HepG2 (cell line): Measurements from ENCODE around the gene BBC3. TPM values are rescaled to one million over a fixed set of nuclear protein-coding genes. Genes with fewer than 3 reads are reported as not detected.

Experiments used
- ARID4A ChIP-seq: sonication (generic); formaldehyde crosslinking; IDR thresholded peaks from 2 replicates; pipeline ENCODE4 v1.5.0; 2020; ENCODE audit warnings: mild to moderate bottlenecking, missing genetic modification reagents, borderline replicate concordance
- CEBPZ ChIP-seq: IDR thresholded peaks from 2 replicates; pipeline ENCODE4 v1.6.1; 2012; ENCODE audit warnings: low read length, improper control_type of control experiment
- E2F5 ChIP-seq: sonication (generic); formaldehyde crosslinking; conservative IDR thresholded peaks from 2 replicates; pipeline ENCODE4 v1.4.0; 2020; ENCODE audit warnings: missing genetic modification reagents
- FIP1L1 ChIP-seq: fragments of 200-400 bp; formaldehyde crosslinking; IDR thresholded peaks from 2 replicates; pipeline ENCODE4 v1.6.1; 2018; ENCODE audit warnings: low read depth, mild to moderate bottlenecking, low read length, moderate library complexity, borderline replicate concordance; ENCODE audit not compliant: insufficient read depth
- GFI1 ChIP-seq: sonication (generic); formaldehyde crosslinking; IDR thresholded peaks from 2 replicates; pipeline ENCODE4 v1.5.0; 2020; ENCODE audit warnings: missing genetic modification reagents, mild to moderate bottlenecking, borderline replicate concordance
- KDM1A ChIP-seq: IDR thresholded peaks from 2 replicates; pipeline ENCODE4 v1.6.1; 2016; ENCODE audit warnings: missing compliant biosample characterization
- MZF1 ChIP-seq: sonication (generic); formaldehyde crosslinking; IDR thresholded peaks from 2 replicates; pipeline ENCODE4 v1.8.1; 2023; ENCODE audit warnings: mild to moderate bottlenecking, missing genetic modification reagents, borderline replicate concordance
- PBX2 ChIP-seq: IDR thresholded peaks from 2 replicates; pipeline ENCODE4 v1.6.1; 2016; ENCODE audit warnings: control low read depth
- RFX3 ChIP-seq: IDR thresholded peaks from 2 replicates; pipeline ENCODE4 v1.6.1; 2016; ENCODE audit warnings: missing biosample characterization, missing genetic modification reagents
- ZBTB43 ChIP-seq: sonication (generic); formaldehyde crosslinking; conservative IDR thresholded peaks from 2 replicates; pipeline ENCODE4 v1.4.0; 2020; ENCODE audit warnings: missing genetic modification reagents
- ZNF136 ChIP-seq: sonication (generic); formaldehyde crosslinking; IDR thresholded peaks from 2 replicates; pipeline ENCODE4 v1.8.1; 2022; ENCODE audit warnings: low read depth, mild to moderate bottlenecking, moderate library complexity, missing genetic modification reagents
- ZNF260 ChIP-seq: sonication (generic); formaldehyde crosslinking; IDR thresholded peaks from 2 replicates; pipeline ENCODE4 v1.4.0; 2020; ENCODE audit warnings: missing genetic modification reagents, low read depth, mild to moderate bottlenecking, borderline replicate concordance
- ZNF737 ChIP-seq: sonication (generic); formaldehyde crosslinking; IDR thresholded peaks from 2 replicates; pipeline ENCODE4 v1.5.0; 2020; ENCODE audit warnings: missing genetic modification reagents, mild to moderate bottlenecking, borderline replicate concordance
- ZNF788 ChIP-seq: sonication (generic); formaldehyde crosslinking; IDR thresholded peaks from 2 replicates; pipeline ENCODE4 v1.5.0; 2020; ENCODE audit warnings: mild to moderate bottlenecking, missing genetic modification reagents, borderline replicate concordance
- polyA plus RNA-seq, 8 experiments: library from polyadenylated mRNA; depleted of rRNA in 3 of 8; stranded (reverse) in 7 of 8; unstranded in 1 of 8; fragments of >200 nt; fragmentation: Illumina TruSeq in 4 of 8; extraction: Trizol in 4 of 8; gene quantifications; 2 replicates each; pipeline versions ENCODE4 v1.2.1 to v1.2.3, GENCODE V29; 2011 to 2016; ENCODE audit warnings: low read depth in 4 of 8, missing spikeins in 1 of 8, mixed read lengths in 1 of 8; ENCODE audit not compliant: insufficient read depth in 1 of 8
- total RNA-seq, 5 experiments: library from RNA; depleted of rRNA; stranded (reverse); fragments of >200 nt; fragmentation: Illumina TruSeq; extraction: Trizol; gene quantifications; 2 replicates each; pipeline ENCODE4 v1.2.3, GENCODE V29; 2016; ENCODE audit warnings: low read depth in 1 of 5

Gene BBC3
- total and polyA plus RNA-seq, 2 of the 13 experiments (the other 11 are each of a cell fraction or from before 2014, with no cell fraction given), result 6.1 to 8.8 TPM

GRCh38 chr19:47273313-47274070 is 42.5 kb upstream of the BBC3 start (continued):
- peak; percentile 55; the same call in 1 of the 2 replicates for TF ChIP-seq ZBTB43 (CRISPR knock-in tag)
- no peak for TF ChIP-seq MZF1 (CRISPR knock-in tag)
- TF ChIP-seq FIP1L1, result no peak
- no peak for TF ChIP-seq PBX2 (CRISPR knock-in tag)
- TF ChIP-seq ARID4A (CRISPR knock-in tag), result peak; percentile 85; the same call in 1 of the 2 replicates
- 0 out of 2 replicates have a peak, but pooled peaks have one; percentile 21 for TF ChIP-seq E2F5
- no peak for TF ChIP-seq ZNF136 (CRISPR knock-in tag)
- no peak for TF ChIP-seq ZNF737 (CRISPR knock-in tag)
- TF ChIP-seq ZNF260 (CRISPR knock-in tag), result no peak
- no peak for TF ChIP-seq KDM1A (CRISPR knock-in tag)
- no peak for TF ChIP-seq CEBPZ
- TF ChIP-seq GFI1 (CRISPR knock-in tag), result peak; percentile 55; the same call in 1 of the 2 replicates
- TF ChIP-seq RFX3, result no peak
- TF ChIP-seq ZNF788, result peak; percentile 69; the same call in 1 of the 2 replicates
